GM19372 (cell line): ENCODE data around the gene JUND.
A peak's percentile ranks its signal among the peaks of the same experiment; 100 is the strongest.

Source experiments
- ATAC-seq: cut with Tn5 transposase; IDR thresholded peaks from one replicate; pipeline ENCODE4 v1.9.1; 2021; ENCODE audit warnings: mild to moderate bottlenecking, low read depth, moderate library complexity; ENCODE audit not compliant: unreplicated experiment

JUND gene

GRCh38 chr19:18291590-18292461 lies 10.4 kb upstream of the JUND start:
- ATAC-seq: peak; percentile 39

DNA sequence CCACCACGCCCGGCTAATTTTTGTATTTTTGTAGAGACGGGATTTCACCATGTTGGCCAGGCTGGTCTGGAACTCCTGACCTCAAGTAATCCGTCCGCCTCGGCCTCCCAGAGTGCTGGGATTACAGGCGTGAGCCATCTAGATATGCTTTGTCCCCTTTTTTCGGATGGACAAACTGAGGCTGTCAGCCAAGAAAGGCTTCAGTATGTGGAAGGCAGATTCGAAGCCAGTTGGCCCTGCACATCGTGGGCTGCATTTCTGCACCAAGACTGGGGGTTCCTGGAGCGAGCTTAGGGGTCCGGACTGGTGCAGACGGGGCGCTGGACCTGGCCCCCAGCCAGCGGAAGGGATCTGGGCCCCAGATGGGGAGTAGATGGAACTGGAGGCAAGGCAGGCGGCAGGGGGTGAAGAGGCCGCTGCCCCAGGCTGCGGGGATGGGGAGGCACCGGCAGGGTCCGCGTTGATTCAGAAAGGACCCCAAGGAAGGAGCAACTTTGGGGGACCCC lies 9.7 kb upstream of the JUND start:
- ATAC-seq: peak; percentile 8

- peak; percentile 40 for ATAC-seq
These were observed 9.0 kb upstream of the JUND start for GRCh38 chr19:18290302-18291018.

GRCh38 chr19:18289471-18290301 lies 8.3 kb upstream of the JUND start:
- no peak for ATAC-seq

GRCh38 chr19:18287836-18288772 lies 6.7 kb upstream of the JUND start:
- ATAC-seq: no peak

DNA sequence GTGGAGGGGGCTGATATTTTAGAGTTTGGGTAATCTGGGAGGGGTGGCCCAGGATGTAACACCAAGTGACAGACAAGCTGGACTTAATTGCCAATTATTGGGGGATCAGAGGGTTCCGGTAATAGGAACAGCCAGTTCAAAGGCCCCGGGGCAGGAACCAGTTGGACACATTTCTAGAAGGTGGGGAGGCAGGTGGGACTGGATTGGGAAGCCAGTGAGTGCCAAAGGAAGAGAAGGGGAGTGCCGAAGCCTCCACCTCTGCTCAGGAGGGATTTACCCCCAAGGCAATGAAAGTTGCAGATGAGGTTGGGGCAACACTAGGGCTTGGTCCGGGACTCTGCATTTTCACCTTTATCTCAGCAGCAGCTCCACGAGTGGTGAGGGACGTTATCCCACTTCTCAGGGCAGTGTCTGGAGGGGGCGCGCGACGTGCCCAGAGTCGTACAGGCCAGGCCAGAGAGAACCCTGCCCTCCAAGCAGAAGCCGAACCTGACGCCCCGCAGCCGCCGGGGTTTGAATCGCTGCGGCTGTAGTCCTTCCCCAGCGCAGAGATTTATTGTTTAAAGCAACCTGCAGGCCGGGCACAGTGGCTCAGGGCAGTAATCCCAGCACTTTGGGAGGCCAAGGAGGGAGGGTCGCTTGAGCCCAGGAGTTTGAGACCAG lies 5.7 kb upstream of the JUND start:
- no peak for ATAC-seq

GRCh38 chr19:18284712-18285360 lies 3.4 kb upstream of the JUND start:
- no peak for ATAC-seq

DNA sequence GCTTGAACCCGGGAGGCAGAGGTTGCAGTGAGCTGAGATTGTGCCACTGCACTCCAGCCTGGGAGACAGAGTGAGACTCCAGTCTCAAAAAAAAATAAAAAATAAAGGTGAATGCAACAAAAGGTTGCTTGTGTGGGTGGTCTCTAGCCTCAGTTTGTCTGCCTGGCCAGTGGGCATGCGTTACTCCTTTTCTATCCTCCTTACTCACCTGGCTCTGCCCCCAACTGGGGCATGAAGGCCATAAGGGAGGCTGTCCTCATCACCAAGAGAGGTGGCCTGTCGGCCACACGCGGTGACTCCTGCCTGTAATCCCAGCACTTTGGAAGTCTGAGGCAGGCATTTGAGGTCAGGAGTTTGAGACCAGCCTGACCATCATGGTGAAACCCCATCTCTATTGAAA lies 1.9 kb upstream of the JUND start:
- ATAC-seq: no peak

- no peak for ATAC-seq
These were observed 1.3 kb upstream of the JUND start for GRCh38 chr19:18282788-18283141.

- no peak for ATAC-seq
These were observed 782 bp upstream of the JUND start for GRCh38 chr19:18282021-18282787.

DNA sequence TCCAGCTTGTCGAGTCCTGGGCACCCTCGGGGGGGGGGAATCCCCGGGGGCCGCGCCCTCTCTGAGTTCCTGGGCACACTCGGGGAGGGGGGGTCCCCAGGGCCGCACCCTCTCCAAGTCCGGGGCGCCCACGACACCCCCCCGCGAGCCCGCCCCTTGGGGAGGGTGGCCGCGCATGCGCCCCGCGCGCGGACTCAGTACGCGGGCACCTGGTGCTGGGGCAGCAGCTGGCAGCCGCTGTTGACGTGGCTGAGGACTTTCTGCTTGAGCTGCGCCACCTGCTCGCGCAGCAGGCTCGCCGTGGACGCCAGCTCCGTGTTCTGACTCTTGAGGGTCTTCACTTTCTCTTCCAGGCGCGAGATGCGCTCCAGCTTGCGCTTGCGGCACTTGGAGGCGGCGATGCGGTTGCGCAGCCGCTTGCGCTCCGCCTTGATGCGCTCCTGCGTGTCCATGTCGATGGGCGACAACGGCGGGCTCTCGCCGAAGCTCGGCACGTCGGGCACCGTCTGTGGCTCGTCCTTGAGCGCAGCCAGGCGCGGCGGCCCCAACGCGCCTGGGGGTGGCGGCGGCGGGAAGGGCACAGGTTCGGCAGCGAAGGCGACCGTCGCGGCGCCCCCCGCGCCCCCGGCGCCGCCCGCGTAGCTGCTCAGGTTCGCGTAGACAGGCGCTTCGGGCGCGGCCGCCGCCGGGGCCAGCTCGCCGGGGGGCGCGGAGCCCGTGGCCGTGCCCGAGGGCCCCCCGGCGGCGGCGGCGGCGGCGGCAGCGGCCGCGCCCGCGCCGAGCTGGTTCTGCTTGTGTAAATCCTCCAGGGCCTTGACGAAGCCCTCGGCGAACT lies 958 bp downstream of the JUND start:
- ATAC-seq: peak; percentile 9

DNA sequence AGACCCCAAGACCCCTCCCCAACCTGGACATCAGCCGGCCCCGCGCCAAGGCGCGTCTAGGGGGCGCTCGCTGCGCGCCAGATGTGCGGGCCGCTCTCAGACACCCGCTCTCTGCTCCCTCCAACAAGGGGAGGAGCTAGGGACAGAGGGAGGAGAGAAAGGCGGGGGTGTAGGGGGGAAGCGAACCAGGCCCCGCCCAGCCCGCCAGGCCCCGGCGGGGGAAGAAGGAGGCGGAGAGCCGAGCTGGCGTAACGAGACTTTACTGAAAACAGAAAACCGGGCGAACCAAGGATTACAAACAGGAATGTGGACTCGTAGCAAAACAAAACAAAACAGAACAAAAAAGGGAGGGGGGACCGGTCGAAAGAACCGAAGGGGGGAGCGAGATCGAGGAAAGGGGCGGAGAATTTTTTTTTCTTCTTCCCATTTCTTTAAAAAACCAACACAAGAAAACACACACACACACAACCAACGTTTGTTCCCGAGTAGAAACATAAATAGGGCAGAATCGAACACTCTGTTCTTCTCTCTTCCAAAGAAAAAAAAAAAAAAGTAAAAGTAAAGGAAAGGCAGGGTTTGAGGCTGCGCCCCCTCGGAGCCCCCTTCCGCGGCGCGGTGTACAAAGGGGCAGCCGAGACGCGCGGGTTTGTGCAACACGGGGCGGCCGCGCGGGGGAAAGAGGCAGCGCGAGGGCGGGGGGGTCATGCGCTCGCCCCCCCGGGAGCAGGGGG lies 1.7 kb downstream of the JUND start:
- ATAC-seq: peak; percentile 5

DNA sequence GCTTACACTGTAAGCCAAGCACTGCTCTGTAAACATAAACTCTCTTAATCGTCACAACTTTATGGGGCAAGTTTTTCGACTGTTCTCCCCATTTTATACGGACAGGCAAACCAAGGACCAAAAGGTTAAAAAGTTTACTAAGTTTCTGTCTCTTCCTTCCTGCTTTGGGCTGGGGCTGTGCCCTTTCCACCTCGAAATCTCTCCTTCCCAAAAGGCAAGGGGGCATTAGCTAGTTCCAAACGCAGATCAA lies 2.2 kb downstream of the JUND start:
- ATAC-seq: no peak

- ATAC-seq: no peak
These were observed 2.7 kb downstream of the JUND start for GRCh38 chr19:18278521-18279265.

GRCh38 chr19:18274781-18275356 lies 6.6 kb downstream of the JUND start:
- ATAC-seq: no peak
